HG02610 (cell line): ENCODE data around the gene BUD31.
"Not testable (repeated sequence)": the region's sequence is repeated elsewhere in the genome, so short reads cannot be mapped to it uniquely, and the experiment has no call there.

Experiments
- ATAC-seq: cut with Tn5 transposase; IDR thresholded peaks from one replicate; pipeline ENCODE4 v1.9.1; 2021; ENCODE audit warnings: mild to moderate bottlenecking, moderate library complexity; ENCODE audit not compliant: unreplicated experiment

Gene BUD31

DNA sequence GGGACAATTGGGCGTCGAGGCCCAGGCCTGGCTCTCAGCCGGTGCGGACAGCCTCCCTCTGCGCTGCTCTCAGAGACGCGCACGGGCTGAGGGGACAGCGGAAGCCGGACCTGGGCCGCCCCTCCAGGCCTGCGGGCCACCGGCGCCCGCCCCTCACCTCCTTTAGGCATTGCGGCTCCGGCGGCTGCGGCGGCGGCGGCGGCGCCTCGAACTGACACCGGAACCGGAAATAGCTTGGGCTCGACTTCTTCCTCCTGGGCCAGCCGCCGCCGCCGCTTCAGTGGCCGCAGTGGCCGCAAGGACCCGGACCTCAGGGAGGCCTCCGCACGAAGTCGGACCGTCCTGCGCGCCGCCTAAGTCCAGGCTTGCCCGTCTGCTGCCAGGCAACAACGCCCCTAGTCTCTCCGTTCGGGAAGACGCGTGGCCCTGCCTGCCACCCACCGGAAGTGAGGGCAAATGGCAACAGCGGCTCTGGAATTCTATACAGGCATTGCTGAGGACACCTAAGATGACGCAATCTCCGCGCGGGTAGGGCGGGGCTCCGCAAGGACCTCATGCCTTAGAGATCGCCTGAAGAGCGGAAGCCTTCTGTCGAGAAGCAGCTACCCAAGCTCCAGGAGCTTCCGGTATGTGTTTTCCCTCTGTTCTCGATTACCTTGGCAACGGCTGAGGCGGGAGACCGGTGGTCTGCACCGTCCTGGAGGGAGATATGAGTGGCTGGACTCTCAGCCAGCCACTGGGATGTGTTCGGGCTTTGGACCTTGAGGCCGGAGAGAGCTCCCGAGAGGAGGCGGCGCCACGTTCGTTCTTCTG lies at the start of gene BUD31, which contains the start of gene PDAP1:
TSS of gene BUD31 (plus strand) at position 591 of the 813 bp plus-strand sequence. CDS start 2,124 bp downstream, outside the sequence.
TSS of gene PDAP1 (minus strand) at position 219 of the 813 bp plus-strand sequence. CDS start at position 170, 49 bp downstream.
- peak; percentile 79 for ATAC-seq

DNA sequence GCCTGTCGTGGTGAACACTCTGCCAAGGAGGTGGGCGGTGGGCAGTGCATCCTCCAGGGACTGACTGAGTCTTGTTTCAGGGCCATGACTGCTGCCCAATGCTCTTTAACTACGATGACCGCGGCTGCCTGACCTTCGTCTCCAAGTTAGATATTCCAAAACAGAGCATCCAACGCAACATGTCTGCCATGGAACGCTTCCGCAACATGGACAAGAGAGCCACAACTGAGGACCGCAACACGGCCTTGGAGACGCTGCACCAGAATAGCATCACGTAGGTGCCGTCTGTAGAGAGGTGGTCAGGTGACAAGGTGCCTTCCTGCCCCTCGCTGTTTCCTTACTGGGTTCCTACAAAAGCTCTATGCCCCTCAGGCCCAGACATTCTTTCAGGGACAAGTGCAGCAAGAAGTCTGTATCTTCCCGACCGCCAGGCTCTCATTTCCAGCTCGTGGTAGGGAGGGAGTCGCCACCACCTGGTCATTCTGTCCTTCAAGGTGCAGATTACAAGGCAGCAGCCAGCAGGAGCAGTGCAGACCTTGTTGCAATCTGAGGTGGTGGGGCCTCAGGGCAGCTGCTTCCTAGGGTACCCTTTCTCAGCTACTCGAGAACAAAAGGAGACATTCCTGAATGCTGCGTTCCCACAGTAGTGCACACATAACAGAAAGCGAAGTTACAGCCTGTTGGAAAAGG lies 49.2 kb upstream of the BUD31 start:
- no peak for ATAC-seq

DNA sequence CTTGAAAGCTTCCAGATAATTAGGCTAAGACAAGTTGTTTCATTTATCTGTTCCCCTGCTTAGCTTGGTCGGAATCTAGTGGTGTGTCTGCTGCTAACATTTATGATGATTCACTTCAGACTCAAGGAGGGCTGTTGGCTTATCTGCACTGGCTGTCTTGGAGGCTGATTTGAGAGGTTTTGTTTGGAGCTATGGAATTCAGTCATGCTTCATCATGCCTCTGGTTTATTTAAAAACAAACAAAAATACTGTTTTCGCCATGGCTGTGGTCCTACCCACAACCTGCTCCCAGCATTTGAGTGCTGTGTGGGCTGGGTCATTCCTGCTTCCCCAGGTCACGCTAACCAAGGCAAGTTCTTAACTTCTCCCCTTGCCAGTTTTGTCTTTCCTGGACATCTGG lies 46.0 kb upstream of the BUD31 start:
- no peak for ATAC-seq

DNA sequence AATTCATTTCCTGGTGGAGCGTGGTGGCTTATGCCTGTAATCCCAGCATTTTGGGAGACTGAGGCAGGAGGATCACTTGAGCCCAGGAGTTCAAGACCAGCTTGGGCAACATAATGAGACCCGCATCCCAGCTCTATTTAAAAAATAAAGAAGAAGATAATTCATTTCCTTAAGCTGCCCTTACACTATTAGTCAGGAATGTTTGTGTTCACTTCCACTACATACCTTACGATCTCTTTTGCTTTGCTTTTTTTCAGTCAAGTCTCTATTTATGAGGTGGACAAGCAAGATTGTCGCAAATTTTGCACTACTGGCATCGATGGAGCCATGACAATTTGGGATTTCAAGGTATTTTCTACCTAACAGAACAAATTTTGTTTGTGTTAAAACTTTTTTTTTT lies 45.5 kb upstream of the BUD31 start:
- no peak for ATAC-seq

DNA sequence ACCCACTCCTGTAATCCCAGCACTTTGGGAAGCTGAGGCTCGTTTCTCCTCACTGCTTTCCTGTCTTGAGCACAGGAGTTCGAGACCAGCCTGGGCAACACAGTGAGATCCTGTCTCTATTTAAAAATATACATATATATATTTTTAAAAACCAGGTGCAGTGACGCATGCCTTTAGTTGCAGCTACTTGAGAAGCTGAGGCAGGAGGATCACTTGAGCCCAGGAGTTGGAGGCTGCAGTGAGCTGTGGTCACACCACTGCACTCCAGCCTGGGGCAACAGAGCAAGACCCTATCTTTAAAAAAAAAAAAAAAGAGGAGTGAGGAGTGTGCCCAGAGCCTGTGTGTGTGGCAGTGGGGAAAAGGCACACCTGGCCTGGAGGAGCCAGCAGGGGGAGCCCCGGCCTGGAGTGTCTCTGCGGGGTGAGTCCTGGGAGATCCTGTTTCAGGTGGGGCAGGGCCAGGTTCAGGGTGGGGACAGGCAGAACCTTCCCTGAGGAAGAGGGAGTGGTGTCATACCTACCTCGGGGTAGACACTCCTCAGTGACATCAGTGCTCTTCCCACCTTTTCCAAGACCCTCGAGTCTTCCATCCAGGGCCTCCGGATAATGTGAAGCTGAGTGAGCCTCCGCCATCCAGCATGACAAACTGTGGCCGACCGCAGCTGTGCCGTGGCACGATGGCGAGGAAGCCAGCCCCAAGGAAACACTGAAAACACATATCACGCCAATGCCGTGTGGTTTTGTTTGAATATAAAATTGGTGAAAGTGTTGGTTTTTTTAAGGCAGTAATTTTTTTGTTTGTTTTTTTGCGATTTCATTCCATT lies 43.2 kb upstream of the BUD31 start:
- ATAC-seq = no peak

- no peak for ATAC-seq
These were observed 42.1 kb upstream of the BUD31 start for GRCh38 chr7:99366646-99367045.

GRCh38 chr7:99368750-99369389 lies 39.9 kb upstream of the BUD31 start:
- no peak for ATAC-seq

DNA sequence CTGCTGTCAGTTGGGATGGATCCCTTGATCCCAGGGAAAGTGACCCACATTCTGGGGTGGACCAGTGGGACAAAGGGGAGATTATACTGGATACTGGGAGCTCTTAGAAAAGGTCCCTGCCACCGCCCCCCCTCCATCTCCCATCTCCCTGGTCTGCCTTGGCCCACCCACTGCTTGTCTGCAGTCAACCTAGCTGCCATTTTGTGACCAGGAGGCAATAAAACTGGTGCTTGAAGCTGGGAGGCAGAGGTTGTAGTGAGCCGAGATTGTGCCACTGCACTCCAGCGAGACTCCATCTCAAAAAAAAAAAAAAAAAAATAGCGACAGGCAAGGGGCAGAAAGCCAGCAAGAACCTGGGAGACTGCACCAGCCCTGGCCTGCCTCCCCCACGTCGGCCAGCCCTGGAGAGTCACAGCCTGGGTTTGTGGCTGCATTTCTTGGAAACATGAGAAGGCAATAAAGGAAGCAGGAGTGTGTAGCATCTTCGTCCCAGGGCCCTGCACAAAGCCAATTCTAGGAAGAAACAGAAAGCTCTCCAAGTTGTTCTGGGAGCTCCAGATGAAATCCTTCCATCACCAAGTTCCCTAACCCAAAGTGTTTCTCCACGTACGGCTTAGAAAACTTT lies 38.9 kb upstream of the BUD31 start:
- no peak for ATAC-seq

GRCh38 chr7:99371376-99371920 lies 37.3 kb upstream of the BUD31 start:
- no peak for ATAC-seq

GRCh38 chr7:99372275-99373090 lies 36.3 kb upstream of the BUD31 start:
- no peak for ATAC-seq

GRCh38 chr7:99373091-99374066 lies 35.4 kb upstream of the BUD31 start:
- ATAC-seq = no peak

GRCh38 chr7:99374111-99375064 lies 34.4 kb upstream of the BUD31 start, which contains the start of gene ARPC1B:
ARPC1B (plus strand) TSS chr7:99374730; CDS start chr7:99385715, 10,985 bp downstream.
- ATAC-seq = peak; percentile 53

GRCh38 chr7:99375070-99375807 lies 33.5 kb upstream of the BUD31 start:
- ATAC-seq = peak; percentile 44

- ATAC-seq = peak; percentile 19
These were observed 29.7 kb upstream of the BUD31 start for GRCh38 chr7:99379043-99379577.

DNA sequence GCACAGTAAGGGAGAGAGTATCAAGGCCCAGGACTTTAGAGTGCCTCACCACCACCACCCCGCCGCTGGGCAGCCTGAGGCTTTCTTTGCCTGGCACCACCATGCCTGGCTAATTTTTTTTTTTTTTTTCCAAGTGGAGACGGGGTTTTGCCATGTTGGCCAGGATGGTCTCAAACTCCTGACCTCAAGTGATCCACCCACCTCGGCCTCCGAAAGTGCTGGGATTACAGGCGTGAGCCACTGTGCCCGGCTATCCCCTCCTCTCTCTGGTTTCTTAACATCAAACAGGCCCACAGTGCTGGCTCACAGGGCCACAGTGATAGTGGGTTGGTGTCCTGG lies 29.1 kb upstream of the BUD31 start:
- not testable (repeated sequence) for ATAC-seq
